GM04503 (cell line): ENCODE data around the gene CANT1.

Experiments used
- DNase-seq: peaks from one replicate; pipeline ENCODE4 v3.0.0-alpha.2; 2012; ENCODE audit warnings: low read depth

The CANT1 gene

DNA sequence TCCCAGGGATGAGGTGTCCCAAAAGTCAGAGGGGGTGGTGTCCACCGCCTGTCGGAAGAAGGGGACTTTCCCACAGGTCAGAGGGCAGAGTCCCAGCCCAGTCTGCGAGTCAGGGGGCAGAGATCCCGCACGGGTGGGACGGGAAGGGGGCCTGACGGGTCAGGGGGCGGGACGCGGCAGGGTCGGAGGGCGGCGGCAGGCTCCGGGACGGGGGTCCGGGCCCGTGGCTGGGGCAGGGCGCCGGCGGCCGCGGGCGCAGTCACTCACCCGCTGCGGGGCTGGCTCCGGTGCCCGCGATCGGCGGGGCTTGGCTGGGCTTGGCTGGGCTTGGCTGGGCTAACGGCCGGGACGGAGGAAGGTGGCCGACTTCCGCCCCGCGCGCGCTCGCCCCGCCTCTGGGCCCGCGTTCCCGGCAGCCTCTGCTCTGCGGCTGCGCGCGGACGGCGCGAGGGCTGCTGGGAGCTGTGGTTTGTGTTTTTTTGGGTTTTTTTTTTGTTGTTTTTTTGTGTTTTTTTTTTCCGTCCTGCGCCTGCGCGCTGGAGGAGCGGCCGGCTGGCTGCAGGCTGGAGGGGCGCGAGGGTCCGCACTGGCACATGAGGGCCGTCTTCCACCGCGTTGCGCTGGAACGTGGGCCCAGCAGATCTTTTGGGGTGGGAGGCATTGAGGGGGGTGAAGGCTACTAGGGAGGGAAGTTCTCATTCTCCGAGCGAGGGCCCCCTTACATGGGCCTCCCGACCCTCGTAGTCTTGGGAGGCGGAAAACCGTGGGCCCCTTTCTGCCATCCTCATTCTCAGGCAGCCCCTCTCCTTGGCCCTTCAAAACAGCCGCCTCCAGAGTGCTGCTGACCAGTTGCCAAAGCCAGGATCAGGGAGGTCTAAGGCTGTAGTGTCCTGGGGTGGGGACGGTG lies at the start of gene CANT1:
CANT1 (minus strand) TSS at position 368 of the 907 bp plus-strand sequence. CDS start 12,142 bp downstream, outside the sequence.
- DNase-seq = no peak

- no peak for DNase-seq
Measured at GRCh38 chr17:79057737-79058385, 48.3 kb upstream of the CANT1 start.

DNA sequence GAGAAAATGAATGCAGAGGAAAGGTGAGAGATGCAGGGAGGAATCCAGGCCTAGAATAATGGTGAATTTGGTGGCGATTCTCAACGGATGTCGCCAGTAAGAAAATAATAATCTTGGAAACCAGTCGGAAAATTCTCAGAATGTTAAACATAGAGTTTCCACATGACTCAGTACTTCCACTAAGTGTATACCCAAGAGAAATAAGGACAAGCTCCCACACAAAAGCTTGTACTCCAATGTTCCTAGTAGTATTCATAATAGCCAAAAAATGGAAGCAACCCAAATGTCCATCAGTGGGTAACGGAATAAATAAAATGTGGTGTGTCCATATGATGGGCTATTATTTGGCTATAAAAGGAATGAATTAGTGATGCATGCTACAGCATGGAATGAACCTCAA lies 45.6 kb upstream of the CANT1 start:
- DNase-seq = no peak

GRCh38 chr17:79054200-79054960 lies 44.8 kb upstream of the CANT1 start:
- DNase-seq = no peak

- DNase-seq = peak; percentile 74
Measured at GRCh38 chr17:79053251-79053925, 43.8 kb upstream of the CANT1 start.

DNA sequence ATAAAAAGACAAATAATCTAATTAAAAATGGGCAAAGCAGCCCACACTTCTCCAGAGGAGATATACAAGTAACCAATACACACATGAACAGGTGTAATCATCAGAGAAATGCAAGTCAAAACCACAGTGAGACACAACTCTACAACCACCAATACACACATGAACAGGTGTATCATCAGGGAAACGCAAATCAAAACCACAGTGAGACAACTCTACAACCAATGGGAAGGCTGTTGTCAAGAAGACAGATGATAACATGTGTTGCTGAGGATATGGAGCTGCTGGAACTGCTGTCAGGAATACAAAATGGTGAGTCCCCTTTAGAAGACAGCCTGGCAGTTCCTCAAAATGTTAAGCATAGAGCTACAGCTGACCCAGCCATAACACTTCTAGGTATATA lies 42.6 kb upstream of the CANT1 start:
- DNase-seq = no peak

DNA sequence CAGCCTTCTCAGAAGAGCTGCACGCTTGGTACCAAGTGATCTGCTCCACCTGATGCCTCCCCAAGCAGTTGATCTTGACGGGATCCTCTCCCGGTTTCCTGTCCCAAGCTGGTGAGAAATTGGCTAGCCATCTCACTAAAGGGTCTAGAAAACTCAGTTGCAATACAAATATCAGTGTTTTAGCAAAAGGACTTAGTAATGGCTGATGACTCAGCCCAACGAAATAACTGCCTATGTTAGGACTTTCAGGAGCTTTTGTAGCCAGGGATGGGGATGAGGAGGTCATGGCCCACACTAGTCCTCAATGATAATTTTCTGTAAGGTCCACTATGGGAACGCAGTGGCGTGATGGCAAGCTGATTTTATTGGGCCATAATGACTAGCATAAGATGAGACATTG lies 41.7 kb upstream of the CANT1 start:
- no peak for DNase-seq

- DNase-seq = no peak
Measured at GRCh38 chr17:79050551-79050950, 41.0 kb upstream of the CANT1 start.

DNA sequence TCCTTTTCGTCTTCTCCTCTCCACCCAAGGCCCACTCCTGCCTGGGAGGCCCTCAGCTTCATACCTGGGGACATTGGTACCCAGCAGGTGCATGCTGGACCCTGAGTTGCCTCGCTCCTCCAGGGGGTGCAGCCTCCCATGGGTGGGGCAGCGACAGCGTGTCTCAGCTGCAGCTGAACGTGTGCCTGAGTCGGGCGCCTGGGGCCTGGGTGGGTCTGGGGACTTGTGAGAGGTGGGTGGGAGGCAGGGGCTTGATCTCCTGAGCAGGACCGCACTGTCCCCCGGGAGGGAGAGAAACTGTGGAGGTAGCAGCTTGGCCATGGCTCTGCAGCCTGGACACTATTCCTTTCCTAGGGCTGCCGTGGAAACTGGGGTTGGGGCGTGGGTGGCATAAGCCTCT lies 40.3 kb upstream of the CANT1 start:
- no peak for DNase-seq

- no peak for DNase-seq
Measured at GRCh38 chr17:79048826-79049755, 39.5 kb upstream of the CANT1 start.

GRCh38 chr17:79047923-79048825 lies 38.6 kb upstream of the CANT1 start:
- DNase-seq = no peak

DNA sequence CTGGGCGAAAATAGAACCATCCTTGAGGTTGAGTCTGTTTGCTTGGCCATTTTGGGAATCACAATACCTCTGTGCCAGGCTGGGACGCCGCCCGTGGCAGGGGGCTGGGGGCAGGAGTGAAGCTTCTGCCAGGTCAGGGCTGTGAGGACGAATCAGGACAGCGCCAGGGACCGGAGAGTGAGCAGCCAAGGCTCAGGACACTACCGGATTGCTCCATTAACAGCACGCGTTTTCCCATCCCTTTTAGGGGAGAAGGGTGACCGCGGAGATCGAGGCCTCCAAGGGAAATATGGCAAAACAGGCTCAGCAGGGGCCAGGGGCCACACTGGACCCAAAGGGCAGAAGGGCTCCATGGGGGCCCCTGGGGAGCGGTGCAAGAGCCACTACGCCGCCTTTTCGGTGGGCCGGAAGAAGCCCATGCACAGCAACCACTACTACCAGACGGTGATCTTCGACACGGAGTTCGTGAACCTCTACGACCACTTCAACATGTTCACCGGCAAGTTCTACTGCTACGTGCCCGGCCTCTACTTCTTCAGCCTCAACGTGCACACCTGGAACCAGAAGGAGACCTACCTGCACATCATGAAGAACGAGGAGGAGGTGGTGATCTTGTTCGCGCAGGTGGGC lies 37.8 kb upstream of the CANT1 start:
- DNase-seq = no peak

DNA sequence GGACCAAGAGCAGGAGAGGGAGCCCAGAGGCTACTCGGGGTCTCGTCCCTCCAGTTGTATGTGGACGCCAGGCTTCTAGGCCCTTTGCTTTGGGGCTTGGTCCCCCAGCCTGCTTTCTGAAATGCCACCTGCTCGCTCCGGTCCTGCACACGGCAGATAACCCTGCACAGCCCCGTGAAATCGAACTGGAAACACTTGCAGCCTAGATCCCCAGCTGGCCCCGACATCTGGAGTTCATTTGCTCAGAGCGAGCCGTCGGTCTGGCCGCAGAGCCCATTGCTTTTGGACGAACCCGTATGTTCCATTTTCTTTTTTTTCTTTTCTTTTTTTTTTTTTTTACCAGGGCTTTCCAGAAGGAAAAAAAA lies 37.3 kb upstream of the CANT1 start:
- no peak for DNase-seq

DNA sequence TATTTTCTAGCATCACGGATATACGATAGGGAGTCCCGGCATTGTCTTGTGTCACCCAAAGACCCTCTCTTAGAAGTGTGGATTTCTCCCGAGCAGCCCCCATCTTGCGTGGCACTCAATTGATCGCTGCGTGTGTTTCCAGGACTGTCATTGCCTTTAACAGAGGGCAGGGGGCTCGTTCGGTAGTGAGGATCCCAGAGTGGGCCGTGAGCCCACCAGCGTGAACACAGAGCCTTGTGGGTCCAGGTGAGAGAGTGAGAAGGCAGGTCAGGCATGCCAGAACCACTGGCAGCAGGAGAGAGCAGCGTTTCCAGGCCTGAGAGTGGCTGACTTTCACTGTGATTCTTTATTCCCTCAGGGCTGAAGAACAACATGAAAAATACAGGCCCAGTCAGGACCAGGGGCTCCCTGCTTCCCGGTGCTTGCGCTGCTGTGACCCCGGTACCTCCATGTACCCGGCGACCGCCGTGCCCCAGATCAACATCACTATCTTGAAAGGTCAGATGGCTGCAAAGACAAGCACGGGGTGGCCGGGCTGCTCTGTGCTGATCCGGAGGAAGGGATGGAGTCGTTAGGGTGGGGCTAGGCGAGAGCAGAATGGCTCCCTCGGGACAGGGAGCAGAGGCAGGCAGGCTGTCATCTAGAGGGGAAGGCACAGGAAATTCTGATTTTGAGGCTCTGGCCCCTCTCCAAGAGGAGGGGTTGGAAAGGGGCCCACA lies 36.8 kb upstream of the CANT1 start:
- DNase-seq = no peak

- no peak for DNase-seq
Measured at GRCh38 chr17:79045842-79046196, 36.3 kb upstream of the CANT1 start.

DNA sequence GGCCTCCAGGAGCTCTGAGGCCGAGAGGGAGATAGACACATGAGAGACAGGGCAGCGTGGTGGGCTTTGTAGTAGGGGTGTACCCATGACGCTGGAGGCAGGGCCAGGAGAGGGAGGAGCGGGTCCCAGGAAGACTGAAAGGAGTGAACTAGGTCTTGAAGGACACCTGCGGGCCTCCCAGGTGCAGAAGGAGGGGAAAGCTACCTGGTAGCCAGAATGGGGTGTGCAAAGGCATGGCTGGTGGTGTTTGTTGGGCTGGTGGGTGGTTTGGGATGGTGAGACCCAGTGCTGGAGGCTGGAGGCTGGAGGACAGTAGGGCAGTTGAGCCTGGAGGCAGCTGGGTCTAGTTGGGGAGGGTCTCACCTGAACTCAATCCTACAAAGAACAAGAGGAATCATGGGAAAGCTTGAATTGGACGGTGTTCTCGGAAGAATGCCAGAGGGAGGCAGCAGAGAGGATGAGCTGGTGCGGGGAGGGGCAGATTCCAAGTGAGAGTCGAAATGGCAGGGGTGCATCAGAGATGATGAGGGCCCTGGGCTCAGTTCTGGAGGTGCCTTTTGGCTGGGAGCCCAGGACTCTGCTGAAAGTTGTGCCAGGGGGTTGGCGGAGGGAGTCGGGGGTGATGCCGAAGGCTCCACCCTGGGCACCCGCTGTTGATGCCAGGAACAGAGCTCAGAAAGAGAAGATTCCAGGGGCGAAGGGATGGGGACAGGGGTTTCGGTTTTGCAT lies 35.6 kb upstream of the CANT1 start:
- DNase-seq = no peak

DNA sequence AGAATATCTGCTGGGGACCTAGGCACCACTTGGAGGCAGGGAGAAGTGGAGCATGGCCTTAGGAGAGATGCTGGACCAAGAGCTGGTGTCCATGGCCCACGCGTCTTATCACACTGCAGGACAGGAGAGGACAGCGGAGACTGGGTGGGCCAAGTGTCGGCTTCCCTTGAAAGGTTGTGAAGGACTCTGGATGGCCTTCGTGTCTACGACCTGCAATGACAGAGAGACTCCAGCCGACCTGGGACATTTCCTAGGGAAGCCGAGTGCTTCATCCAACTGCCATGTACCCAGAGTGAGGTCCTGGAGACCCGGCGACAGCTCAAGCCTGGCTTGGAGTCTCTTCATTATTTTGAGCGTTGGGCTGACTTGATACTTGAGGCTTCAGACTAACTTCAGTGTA lies 34.9 kb upstream of the CANT1 start:
- no peak for DNase-seq

- DNase-seq = no peak
Measured at GRCh38 chr17:79043931-79044320, 34.4 kb upstream of the CANT1 start.
